NCI-H2081 (cell line): Measurements from ENCODE around the gene OR2AT4.
"Not testable (repeated sequence)": the region's sequence is repeated elsewhere in the genome, so short reads cannot be mapped to it uniquely, and the experiment has no call there.

Experiments used
- DNase-seq, 2 experiments: peaks; one replicate each; lab custom pipeline; 2025; lab: John Stamatoyannopoulos, UW

Gene OR2AT4

GRCh38 chr11:75068559-75068958, 28.1 kb downstream of the OR2AT4 start:
- no peak for DNase-seq

GRCh38 chr11:75066061-75066460, 30.6 kb downstream of the OR2AT4 start:
- no peak for DNase-seq

- DNase-seq, result no peak
Measured at GRCh38 chr11:75063741-75064314, 32.8 kb downstream of the OR2AT4 start.

- DNase-seq, result no peak
Measured at GRCh38 chr11:75059299-75059698, 37.4 kb downstream of the OR2AT4 start.

- DNase-seq, result no peak
Measured at GRCh38 chr11:75056814-75057213, 39.9 kb downstream of the OR2AT4 start.

- DNase-seq, result no peak
Measured at GRCh38 chr11:75055511-75055910, 41.2 kb downstream of the OR2AT4 start.

GRCh38 chr11:75052457-75052856, 44.2 kb downstream of the OR2AT4 start:
- DNase-seq, result no peak

- no peak for DNase-seq
Measured at GRCh38 chr11:75051043-75051442, 45.6 kb downstream of the OR2AT4 start.

GRCh38 chr11:75050516-75050915, 46.2 kb downstream of the OR2AT4 start:
- DNase-seq, result no peak

GRCh38 chr11:75049501-75050266, 47.0 kb downstream of the OR2AT4 start:
- not testable (repeated sequence) for DNase-seq

GRCh38 chr11:75047191-75047590, 49.5 kb downstream of the OR2AT4 start:
- DNase-seq, result no peak

GRCh38 chr11:75046668-75047067, 50.0 kb downstream of the OR2AT4 start:
- not testable (repeated sequence) for DNase-seq

GRCh38 chr11:75044381-75045170, 52.1 kb downstream of the OR2AT4 start:
- DNase-seq, result not testable (repeated sequence)

- not testable (repeated sequence) for DNase-seq
Measured at GRCh38 chr11:75041821-75042220, 54.9 kb downstream of the OR2AT4 start.

GRCh38 chr11:75041263-75041662, 55.4 kb downstream of the OR2AT4 start:
- DNase-seq, result no peak

- DNase-seq, result no peak
Measured at GRCh38 chr11:75040167-75040770, 56.4 kb downstream of the OR2AT4 start.

- DNase-seq, result no peak
Measured at GRCh38 chr11:75035911-75036565, 60.6 kb downstream of the OR2AT4 start.

- no peak for DNase-seq
Measured at GRCh38 chr11:75035256-75035655, 61.4 kb downstream of the OR2AT4 start.

GRCh38 chr11:75033916-75034315, 62.8 kb downstream of the OR2AT4 start:
- DNase-seq, result no peak

- DNase-seq, result no peak
Measured at GRCh38 chr11:75032550-75032935, 64.1 kb downstream of the OR2AT4 start.

GRCh38 chr11:75031771-75032549, 64.7 kb downstream of the OR2AT4 start:
- no peak for DNase-seq
